Measurements from ENCODE around the gene ZEB2.

The ZEB2 gene

GRCh38 chr2:144443837-144444817 lies 75.8 kb downstream of the ZEB2 start:
- peaks cover 13% of the 10 kb centered on the region for H3K36me3 ChIP-seq (ENCODE audit: insufficient read depth, low read length)
- H3K4me3 ChIP-seq (ENCODE audit: low read length) = no peak overlapping the region

GRCh38 chr2:144441711-144442141 lies 78.2 kb downstream of the ZEB2 start:
- Histone ChIP-seq H3K9ac (ENCODE audit: low read depth, low read length) (no peak overlapping the region), H3K27me3 (ENCODE audit: control insufficient read depth, insufficient read depth, low read length) (no peaks in the 10 kb centered on the region), H3K9me3 (replicated peaks; ENCODE audit: low read length) (no peaks in the 10 kb centered on the region), H3K36me3 (ENCODE audit: insufficient read depth, low read length) (peaks cover 17% of the 10 kb centered on the region), H3K4me1 (ENCODE audit: control insufficient read depth, insufficient read depth, low read length) (peaks cover 24% of the 10 kb centered on the region), H3K4me3 (ENCODE audit: low read length) (no peak overlapping the region), H3K4me2 (ENCODE audit: low read length) (no peak overlapping the region)

More at GRCh38 chr2:144443837-144444817, 75.8 kb downstream of the ZEB2 start:
- Histone ChIP-seq H3K4me1 (ENCODE audit: control insufficient read depth, insufficient read depth, low read length) (peaks cover 21% of the 10 kb centered on the region), H3K9ac (ENCODE audit: low read depth, low read length) (peak overlapping the region; percentile 8), H3K27me3 (ENCODE audit: control insufficient read depth, insufficient read depth, low read length) (no peaks in the 10 kb centered on the region), H3K4me2 (ENCODE audit: low read length) (peak overlapping the region; percentile 53), H3K9me3 (replicated peaks; ENCODE audit: low read length) (no peaks in the 10 kb centered on the region)

- no peak overlapping the region for H3K4me2 ChIP-seq (ENCODE audit: low read length)
Observed at GRCh38 chr2:144439993-144440392, 79.9 kb downstream of the ZEB2 start.

GRCh38 chr2:144438801-144439631 lies 80.9 kb downstream of the ZEB2 start:
- H3K4me1 ChIP-seq (ENCODE audit: control insufficient read depth, insufficient read depth, low read length) = peaks cover 18% of the 10 kb centered on the region
- H3K36me3 ChIP-seq (ENCODE audit: insufficient read depth, low read length) = peaks cover 13% of the 10 kb centered on the region
- no peak overlapping the region for H3K4me2 ChIP-seq (ENCODE audit: low read length)
- no peaks in the 10 kb centered on the region for H3K27me3 ChIP-seq (ENCODE audit: control insufficient read depth, insufficient read depth, low read length)
- no peak overlapping the region for H3K9ac ChIP-seq (ENCODE audit: low read depth, low read length)
- no peak overlapping the region for H3K4me3 ChIP-seq (ENCODE audit: low read length)
- H3K9me3 ChIP-seq (replicated peaks; ENCODE audit: low read length) = no peaks in the 10 kb centered on the region

More at GRCh38 chr2:144439993-144440392, 79.9 kb downstream of the ZEB2 start:
- peaks cover 9% of the 10 kb centered on the region for H3K36me3 ChIP-seq (ENCODE audit: insufficient read depth, low read length)
- H3K27me3 ChIP-seq (ENCODE audit: control insufficient read depth, insufficient read depth, low read length) = no peaks in the 10 kb centered on the region
- no peaks in the 10 kb centered on the region for H3K9me3 ChIP-seq (replicated peaks; ENCODE audit: low read length)
- H3K4me3 ChIP-seq (ENCODE audit: low read length) = no peak overlapping the region
- no peak overlapping the region for H3K9ac ChIP-seq (ENCODE audit: low read depth, low read length)
- peaks cover 24% of the 10 kb centered on the region for H3K4me1 ChIP-seq (ENCODE audit: control insufficient read depth, insufficient read depth, low read length)

GRCh38 chr2:144437636-144438035 lies 82.3 kb downstream of the ZEB2 start:
- H3K4me2 ChIP-seq (ENCODE audit: low read length) = no peak overlapping the region
- peaks cover 13% of the 10 kb centered on the region for H3K36me3 ChIP-seq (ENCODE audit: insufficient read depth, low read length)
- peaks cover 10% of the 10 kb centered on the region for H3K4me1 ChIP-seq (ENCODE audit: control insufficient read depth, insufficient read depth, low read length)
- H3K4me3 ChIP-seq (ENCODE audit: low read length) = no peak overlapping the region
- H3K9me3 ChIP-seq (replicated peaks; ENCODE audit: low read length) = no peaks in the 10 kb centered on the region
- H3K27me3 ChIP-seq (ENCODE audit: control insufficient read depth, insufficient read depth, low read length) = no peaks in the 10 kb centered on the region
- no peak overlapping the region for H3K9ac ChIP-seq (ENCODE audit: low read depth, low read length)

GRCh38 chr2:144434425-144435222 lies 85.3 kb downstream of the ZEB2 start:
- H3K9me3 ChIP-seq (replicated peaks; ENCODE audit: low read length) = no peaks in the 10 kb centered on the region

GRCh38 chr2:144432921-144433320 lies 87.0 kb downstream of the ZEB2 start:
- H3K27me3 ChIP-seq (ENCODE audit: control insufficient read depth, insufficient read depth, low read length) = no peaks in the 10 kb centered on the region

More at GRCh38 chr2:144434425-144435222, 85.3 kb downstream of the ZEB2 start:
- Histone ChIP-seq H3K27me3 (ENCODE audit: control insufficient read depth, insufficient read depth, low read length) (no peaks in the 10 kb centered on the region), H3K4me3 (ENCODE audit: low read length) (no peak overlapping the region), H3K36me3 (ENCODE audit: insufficient read depth, low read length) (peaks cover 14% of the 10 kb centered on the region), H3K9ac (ENCODE audit: low read depth, low read length) (no peak overlapping the region), H3K4me1 (ENCODE audit: control insufficient read depth, insufficient read depth, low read length) (peaks cover 28% of the 10 kb centered on the region), H3K4me2 (ENCODE audit: low read length) (no peak overlapping the region)

GRCh38 chr2:144431998-144432397 lies 87.9 kb downstream of the ZEB2 start:
- no peaks in the 10 kb centered on the region for H3K9me3 ChIP-seq (replicated peaks; ENCODE audit: low read length)
- peaks cover 27% of the 10 kb centered on the region for H3K4me1 ChIP-seq (ENCODE audit: control insufficient read depth, insufficient read depth, low read length)
- H3K4me3 ChIP-seq (ENCODE audit: low read length) = no peak overlapping the region
- H3K9ac ChIP-seq (ENCODE audit: low read depth, low read length) = no peak overlapping the region
- H3K4me2 ChIP-seq (ENCODE audit: low read length) = no peak overlapping the region
- H3K36me3 ChIP-seq (ENCODE audit: insufficient read depth, low read length) = peaks cover 18% of the 10 kb centered on the region
- no peaks in the 10 kb centered on the region for H3K27me3 ChIP-seq (ENCODE audit: control insufficient read depth, insufficient read depth, low read length)

More at GRCh38 chr2:144432921-144433320, 87.0 kb downstream of the ZEB2 start:
- no peak overlapping the region for H3K9ac ChIP-seq (ENCODE audit: low read depth, low read length)
- H3K4me3 ChIP-seq (ENCODE audit: low read length) = no peak overlapping the region
- H3K4me2 ChIP-seq (ENCODE audit: low read length) = no peak overlapping the region
- H3K36me3 ChIP-seq (ENCODE audit: insufficient read depth, low read length) = peaks cover 18% of the 10 kb centered on the region
- peaks cover 24% of the 10 kb centered on the region for H3K4me1 ChIP-seq (ENCODE audit: control insufficient read depth, insufficient read depth, low read length)
- no peaks in the 10 kb centered on the region for H3K9me3 ChIP-seq (replicated peaks; ENCODE audit: low read length)

- peaks cover 33% of the 10 kb centered on the region for H3K4me1 ChIP-seq (ENCODE audit: control insufficient read depth, insufficient read depth, low read length)
- H3K27me3 ChIP-seq (ENCODE audit: control insufficient read depth, insufficient read depth, low read length) = no peaks in the 10 kb centered on the region
- H3K9me3 ChIP-seq (replicated peaks; ENCODE audit: low read length) = no peaks in the 10 kb centered on the region
- peak overlapping the region; percentile 62 for H3K4me2 ChIP-seq (ENCODE audit: low read length)
- H3K4me3 ChIP-seq (ENCODE audit: low read length) = peak overlapping the region; percentile 17
- H3K36me3 ChIP-seq (ENCODE audit: insufficient read depth, low read length) = peaks cover 18% of the 10 kb centered on the region
- peak overlapping the region; percentile 55 for H3K9ac ChIP-seq (ENCODE audit: low read depth, low read length)
Observed at GRCh38 chr2:144431392-144431783, 88.5 kb downstream of the ZEB2 start.

GRCh38 chr2:144430722-144431391 lies 89.1 kb downstream of the ZEB2 start:
- H3K9me3 ChIP-seq (replicated peaks; ENCODE audit: low read length) = no peaks in the 10 kb centered on the region
- H3K9ac ChIP-seq (ENCODE audit: low read depth, low read length) = peak overlapping the region; percentile 55
- peaks cover 18% of the 10 kb centered on the region for H3K36me3 ChIP-seq (ENCODE audit: insufficient read depth, low read length)
- peak overlapping the region; percentile 62 for H3K4me2 ChIP-seq (ENCODE audit: low read length)
- no peaks in the 10 kb centered on the region for H3K27me3 ChIP-seq (ENCODE audit: control insufficient read depth, insufficient read depth, low read length)
- peak overlapping the region; percentile 17 for H3K4me3 ChIP-seq (ENCODE audit: low read length)
- H3K4me1 ChIP-seq (ENCODE audit: control insufficient read depth, insufficient read depth, low read length) = peaks cover 36% of the 10 kb centered on the region
